Posterior vena cava (tissue), 2 donors: ENCODE results near the gene OR7D2. TPM values are rescaled to one million over a fixed set of nuclear protein-coding genes. Genes with fewer than 3 reads are reported as not detected.

Experiments used
- DNase-seq: peaks from one replicate; pipeline ENCODE4 v3.0.0-alpha.2; 2020; ENCODE audit warnings: low spot score
- intact Hi-C, 2 donors: fragments of 100-400 bp; cut with DNase I; formaldehyde crosslinking; loops; one replicate each; pipeline versions ENCODE4 v1.14.1 to v1.14.2; 2022 to 2023
- long read RNA-seq, 2 donors: library from polyadenylated mRNA; unstranded; transcript quantifications; one replicate each; pipeline ENCODE4 v2.0.0, GENCODE V29; 2020 to 2021
- total RNA-seq, 2 donors: library from RNA; stranded (reverse); fragmentation: NEBNext Ultra II Directional; extraction: Animal tissue kit (Norgen Biotek cat#: 25700); gene quantifications; one replicate each; pipeline ENCODE4 v1.2.1, GENCODE V29; 2021
- donor health status: DM: yes; HTN: yes; CAD: no.
- donor health status: DM: yes; HTN: yes; CAD: no.

Gene OR7D2
- total RNA-seq = not detected
- long read RNA-seq, donor 1 = 0 reads
- long read RNA-seq, donor 2 = 0 reads

DNA sequence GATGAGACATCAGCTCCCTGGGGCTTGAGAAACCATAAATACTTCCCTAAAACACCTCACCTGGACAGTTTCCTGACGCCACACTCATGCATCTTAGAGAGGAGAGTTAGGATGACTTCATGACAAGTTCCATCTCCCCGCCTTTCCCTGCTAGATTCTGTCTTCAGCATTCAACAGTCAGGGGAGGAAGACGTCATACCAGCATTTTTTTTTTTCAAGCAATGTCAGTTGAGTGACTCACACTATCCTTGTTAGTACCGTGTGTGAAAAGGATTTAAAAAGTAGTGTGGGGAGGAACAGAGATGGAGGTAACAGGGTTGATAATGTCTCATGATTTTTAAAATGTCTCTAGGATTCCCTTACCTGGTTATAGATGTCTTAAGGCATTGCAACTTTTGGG, at the start of gene OR7D2:
Gene OR7D2, plus strand, starts transcription at position 79 of the 400 bp plus-strand sequence. CDS start 6,803 bp downstream, outside the sequence.
- intact Hi-C loops = no loop called here
- no peak for DNase-seq

DNA sequence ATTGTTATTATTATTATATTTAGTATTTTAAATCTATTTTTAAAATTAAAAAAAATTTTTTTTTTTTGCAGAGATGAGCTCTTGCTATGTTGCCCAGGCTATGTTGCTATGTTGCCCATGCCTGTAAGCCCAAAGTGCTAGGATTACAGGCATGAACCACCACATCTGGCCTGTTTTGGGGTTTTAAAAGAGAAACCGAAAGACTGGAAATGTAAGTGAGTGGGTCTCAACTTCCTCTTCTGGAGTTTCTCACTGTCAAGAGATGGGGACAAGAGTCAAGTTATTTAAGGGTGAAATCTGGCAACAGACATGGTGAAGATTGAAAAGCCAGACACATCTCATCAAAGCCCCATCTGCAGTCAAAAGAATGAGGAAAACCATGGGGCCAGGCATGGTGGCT, 47.8 kb upstream of the OR7D2 start:
- intact Hi-C loops = no loop called here
- DNase-seq = no peak

DNA sequence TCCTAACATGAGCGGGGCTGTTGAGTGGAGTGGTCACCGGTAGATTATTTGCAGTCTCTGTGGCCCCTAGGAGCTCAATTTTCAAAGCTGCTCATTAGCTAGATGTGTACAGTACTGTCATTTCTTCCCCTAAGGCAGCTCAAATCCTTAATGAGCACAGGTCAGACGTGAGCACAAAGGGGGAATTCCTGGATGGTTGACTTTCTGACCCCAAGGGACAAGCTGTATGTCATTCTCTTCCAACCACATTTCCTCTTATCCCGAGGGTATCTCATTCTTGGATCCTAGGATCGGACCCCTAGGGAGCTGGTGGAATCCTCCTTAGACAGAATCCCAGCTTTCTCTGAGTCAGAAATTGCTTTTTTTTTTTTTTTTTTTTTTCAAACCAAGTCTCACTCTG, 46.4 kb upstream of the OR7D2 start:
- DNase-seq = no peak
- intact Hi-C loops = no loop called here

DNA sequence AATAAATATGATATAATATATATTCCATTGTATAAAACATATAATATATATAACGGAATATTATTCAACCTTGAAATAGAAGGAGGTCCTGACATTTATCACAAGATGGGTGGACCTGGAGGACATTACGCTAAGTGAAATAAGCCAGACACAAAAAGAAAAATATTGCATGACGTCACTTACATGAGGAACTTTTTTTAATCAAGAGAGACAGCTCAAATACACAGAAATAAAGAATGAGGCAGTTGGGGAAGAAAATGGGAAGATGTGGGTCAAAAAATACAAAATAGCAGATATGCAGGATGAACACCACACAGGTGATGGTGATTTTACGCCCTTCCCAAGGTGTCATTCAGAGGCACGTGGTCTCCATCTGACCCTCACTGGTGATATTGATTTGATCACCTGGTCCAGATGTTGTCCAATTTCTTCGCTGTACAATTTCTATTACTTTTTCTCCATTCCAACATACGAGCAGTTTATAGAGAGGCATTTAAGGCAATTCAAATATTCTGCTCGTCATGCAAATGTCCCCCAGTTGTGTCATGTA, 39.1 kb upstream of the OR7D2 start:
- DNase-seq = no peak
- intact Hi-C loops = no loop called here

DNA sequence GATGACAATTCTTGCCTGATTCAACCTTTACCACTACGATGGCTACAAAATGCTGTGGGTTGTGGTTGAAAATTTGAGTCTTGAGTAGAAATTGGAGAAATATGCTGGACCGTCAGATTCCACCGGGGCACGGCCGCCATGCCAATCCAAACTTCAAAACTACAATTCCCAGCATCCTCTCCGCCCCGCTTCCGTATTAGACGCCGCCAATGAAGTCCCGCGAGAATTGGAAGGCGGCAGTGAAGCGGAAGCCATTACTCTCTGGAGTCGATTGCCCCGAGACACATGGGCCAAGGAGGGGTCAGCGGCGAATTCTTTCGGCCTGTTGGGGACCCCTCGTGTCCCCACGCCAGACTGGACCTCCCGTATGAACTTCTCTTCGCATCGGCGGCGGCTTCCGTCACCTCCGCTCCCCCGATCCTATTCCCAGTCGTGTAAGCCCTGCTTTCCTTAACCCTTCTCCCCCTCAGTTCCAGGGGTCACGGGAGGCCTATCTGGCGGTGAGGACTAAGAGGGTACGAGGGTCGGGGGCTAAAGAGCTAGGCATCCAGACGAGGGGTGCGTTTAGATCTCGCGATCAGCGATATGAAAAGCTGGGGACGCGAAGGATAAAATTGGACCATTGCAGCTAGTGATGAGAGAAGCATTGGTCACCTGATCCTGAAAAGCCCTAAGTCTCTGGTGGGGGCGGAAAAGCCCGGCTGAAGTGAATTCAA, 38.5 kb upstream of the OR7D2 start, which contains the start of gene ZNF317:
Gene ZNF317, plus strand, starts transcription at position 239 of the 716 bp plus-strand sequence. CDS start 15,620 bp downstream, outside the sequence.
- peak; percentile 97 for DNase-seq
- intact Hi-C loops = no loop called here

DNA sequence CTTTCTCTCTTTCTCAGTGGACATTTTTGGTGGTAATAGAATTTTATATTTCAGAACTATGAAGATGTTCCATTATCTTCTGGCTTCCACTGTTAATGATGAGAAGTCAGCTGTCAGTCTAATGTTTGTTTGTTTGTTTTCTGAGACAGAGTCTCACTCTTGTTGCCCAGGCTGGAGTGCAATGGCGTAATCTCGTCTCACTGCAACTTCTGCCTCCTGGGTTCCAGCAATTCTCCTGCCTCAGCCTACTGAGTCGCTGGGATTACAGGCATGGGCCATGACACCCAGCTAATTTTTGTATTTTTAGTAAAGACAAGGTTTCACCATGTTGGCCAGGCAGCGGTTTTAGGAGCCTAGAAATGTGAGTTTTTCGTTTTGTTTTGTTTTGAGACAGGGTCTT, 33.9 kb upstream of the OR7D2 start:
- intact Hi-C loops = no loop called here
- no peak for DNase-seq

DNA sequence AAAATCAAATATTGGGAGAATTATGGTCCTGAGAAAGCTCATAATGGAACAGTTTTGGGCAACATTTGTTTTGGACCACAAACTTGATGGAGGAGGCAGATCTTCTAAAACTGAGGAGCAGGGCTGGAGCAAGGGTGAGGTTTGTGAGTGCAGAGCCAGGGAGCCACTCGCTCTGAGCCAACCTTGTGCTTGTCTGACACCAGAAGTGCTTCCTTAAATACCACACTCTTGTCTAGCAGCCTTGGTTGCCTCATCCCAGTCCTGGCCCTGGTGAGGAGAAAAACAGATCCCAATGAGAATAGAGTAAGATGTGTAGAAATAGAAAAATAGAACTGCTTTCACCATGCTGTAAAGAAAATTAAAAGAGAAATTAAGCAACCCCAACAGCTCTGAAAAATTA, 31.9 kb upstream of the OR7D2 start:
- intact Hi-C loops = no loop called here
- DNase-seq = no peak

DNA sequence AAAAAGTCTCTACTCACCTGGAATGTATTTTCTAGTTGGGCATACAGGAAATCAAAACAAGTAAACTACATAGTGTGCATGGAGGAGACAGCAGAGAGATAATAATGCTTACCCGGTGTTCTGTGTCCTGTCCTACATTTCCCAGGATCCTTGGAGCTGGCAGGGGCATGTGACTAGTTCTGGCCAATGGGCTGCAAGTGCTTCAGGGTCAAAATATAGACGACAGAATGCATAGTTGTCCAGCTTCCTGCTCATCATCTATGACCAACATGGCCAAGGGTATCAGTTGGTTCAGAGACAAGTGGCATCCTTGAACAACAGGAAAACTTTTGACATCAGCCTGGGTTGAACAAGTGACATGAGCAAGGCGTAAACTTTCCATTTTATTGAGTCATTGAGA, 30.1 kb upstream of the OR7D2 start:
- intact Hi-C loops = no loop called here

DNA sequence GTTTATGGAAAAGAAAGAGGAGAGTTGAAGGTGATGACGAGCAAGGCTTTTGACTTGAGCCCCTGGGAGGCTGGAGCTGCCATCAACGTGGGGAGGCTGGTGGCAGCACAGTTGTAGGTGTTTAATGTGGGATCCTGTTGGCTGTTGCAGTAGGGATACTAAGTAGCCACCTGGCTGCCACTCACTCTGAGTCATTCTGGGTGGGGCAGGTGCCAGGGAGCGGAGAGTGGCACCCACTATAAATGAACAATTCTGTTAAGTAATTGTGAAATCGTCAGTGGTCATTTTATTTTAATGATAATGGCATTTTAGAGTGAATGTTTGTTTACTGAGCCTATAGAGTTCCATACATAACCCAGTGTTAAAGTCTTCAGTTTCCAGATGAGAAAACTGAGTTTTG, 28.8 kb upstream of the OR7D2 start:
- intact Hi-C loops = no loop called here
- no peak for DNase-seq

More for the DNA sequence above, 30.1 kb upstream of the OR7D2 start:
- no peak for DNase-seq

DNA sequence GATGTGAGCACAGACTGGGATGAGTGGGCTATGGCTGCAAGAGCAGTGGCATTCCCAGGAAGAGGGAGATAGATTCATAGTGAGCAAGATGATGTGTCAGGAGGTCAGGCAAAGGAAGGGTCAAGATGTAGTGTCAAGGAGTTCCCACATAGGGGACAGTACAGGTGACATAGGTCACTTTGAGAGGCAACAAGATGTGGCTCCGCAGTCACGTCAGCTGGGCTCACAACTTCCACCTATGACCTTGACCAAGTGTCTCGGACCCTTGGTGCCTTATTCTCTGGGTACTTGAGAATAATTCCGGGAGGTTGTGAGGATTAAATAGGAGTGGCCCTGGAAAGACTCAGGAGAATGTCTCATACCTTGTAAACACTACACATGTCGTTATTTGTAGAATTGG, 28.1 kb upstream of the OR7D2 start:
- intact Hi-C loops = no loop called here
- no peak for DNase-seq

DNA sequence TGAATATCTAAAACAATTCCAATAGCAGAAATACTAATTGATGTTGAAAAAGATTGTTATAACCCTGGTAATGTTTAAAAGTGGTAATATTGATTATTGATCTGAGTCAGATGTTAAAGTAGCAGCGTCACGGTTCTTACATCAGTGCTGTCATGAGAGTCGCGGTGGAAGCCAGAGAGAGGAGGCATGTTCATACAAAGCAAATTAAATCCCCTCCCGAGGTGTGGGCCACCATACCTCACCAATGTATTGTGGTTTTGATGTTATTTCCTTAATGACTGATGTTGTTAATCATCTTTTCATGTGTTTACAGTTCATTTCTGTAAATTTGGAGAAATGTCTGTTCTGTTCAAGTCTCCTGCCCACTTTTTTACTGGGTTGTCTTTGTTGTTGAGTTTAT, 27.4 kb upstream of the OR7D2 start:
- no peak for DNase-seq
- intact Hi-C loops = no loop called here

DNA sequence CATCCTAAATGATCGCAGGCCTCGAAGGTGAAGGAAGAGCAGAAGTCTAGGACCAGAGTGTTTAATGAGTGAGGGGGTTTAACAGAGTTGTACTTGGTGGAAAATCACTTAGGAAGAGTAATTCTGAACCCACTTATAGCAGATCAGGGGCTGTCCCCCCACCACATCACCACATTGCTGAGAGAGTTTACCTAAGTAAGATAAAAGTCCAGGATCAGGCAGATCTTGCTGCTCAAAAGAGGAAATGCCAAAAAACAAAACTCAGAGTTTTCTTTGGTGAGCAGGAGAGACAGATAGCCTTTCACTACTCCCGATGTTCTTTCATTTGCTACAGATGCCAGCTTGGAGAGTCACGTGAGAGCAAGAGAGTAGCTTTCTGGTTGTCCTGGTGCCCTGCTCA, 23.2 kb upstream of the OR7D2 start:
- no peak for DNase-seq
- intact Hi-C loops = no loop called here

DNA sequence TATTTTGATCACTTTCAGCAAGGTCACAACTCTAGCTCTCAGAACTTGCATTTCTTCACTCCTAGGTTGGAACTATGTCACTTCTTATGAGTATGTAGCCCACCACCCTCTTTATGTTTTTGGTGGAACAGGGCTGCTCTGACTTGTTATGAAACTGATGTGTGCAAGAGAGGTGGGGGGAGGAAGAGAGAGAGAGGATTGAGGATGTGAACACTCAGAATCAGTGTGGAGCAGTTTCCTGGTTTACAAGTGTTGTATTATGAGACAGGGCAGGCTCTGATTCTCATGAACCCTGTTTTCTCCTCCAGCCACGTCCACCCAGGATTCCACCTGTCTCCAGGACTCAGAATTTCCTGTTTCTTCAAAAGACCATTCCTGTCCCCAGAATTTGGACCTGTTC, 22.5 kb upstream of the OR7D2 start:
- intact Hi-C loops = no loop called here
- DNase-seq = no peak

DNA sequence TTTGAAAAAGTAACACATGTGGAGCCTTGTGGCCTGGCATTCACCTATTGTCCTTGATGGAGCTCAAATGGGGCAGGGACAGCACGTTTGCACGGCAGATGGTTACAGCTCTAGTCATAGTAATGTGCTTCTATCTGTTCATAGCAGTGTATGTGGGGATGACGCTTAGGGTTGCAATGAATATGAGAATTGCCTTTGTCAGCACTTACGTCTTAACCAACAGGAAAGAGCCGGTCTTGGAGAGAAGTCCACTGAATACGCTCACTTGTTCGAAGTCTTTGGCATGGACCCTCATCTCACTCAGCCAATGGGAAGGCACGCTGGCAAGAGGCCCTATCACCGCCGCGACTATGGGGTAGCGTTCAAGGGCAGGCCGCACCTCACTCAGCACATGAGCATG, 18.9 kb upstream of the OR7D2 start:
- no peak for DNase-seq
- intact Hi-C loops = no loop called here

DNA sequence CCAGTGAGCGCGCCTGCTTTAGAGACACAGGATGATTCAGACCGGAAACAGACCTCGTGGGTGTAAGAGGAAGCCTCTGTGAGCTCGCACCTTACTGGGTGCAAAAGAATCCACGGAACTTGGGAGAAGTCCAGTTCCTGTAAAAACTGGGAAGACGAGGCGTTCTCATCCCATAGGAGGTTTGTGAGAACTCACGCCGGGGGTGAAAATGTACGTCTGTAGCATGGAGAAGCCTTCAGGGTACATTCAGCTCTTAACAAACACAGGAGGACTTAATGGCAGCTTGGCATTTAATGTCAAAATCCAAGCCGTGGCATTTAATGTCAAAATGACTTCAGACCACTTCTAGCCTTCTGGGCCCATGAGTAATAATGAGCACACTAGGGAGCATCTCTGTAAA, 17.4 kb upstream of the OR7D2 start:
- DNase-seq = no peak
- intact Hi-C loops = no loop called here

DNA sequence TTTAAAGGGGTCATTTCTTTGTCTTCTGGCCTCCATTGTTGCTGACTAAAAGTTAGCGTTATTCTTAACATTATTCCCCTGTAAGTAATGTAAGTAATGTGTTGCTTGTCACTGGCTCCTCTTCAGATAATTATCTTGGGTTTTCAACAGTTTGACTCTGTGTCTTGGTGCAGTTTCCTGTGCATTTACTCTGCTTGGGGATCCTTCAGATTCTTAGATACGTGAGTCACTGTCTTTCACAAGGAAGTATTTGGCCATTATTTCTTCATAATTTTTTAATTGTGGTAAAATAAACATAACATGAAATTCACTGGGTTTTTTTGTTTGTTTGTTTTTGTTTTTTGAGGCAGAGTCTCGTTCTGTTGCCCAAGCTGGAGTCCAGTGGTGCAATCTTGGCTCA, 13.5 kb upstream of the OR7D2 start:
- intact Hi-C loops = no loop called here
- DNase-seq = no peak

DNA sequence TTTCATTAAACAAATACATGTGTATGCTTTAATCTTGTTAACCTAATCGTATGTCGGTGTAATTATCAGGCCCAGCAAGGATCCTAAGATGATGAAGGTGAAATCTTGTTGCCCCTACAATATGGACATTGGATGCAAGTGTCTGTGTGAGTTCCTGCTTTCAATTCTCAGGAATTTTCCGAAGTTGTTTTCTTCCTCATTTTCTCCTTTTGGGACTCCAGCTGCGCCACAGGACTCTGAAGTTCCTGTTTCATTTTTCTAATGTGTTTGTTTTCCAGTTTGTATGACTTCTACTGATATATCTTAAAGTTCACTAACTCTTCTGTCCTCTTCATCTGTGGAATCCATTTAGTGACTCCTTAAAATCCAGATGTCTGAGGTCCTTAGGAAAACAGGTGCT, 11.9 kb upstream of the OR7D2 start:
- no peak for DNase-seq
- intact Hi-C loops = no loop called here

DNA sequence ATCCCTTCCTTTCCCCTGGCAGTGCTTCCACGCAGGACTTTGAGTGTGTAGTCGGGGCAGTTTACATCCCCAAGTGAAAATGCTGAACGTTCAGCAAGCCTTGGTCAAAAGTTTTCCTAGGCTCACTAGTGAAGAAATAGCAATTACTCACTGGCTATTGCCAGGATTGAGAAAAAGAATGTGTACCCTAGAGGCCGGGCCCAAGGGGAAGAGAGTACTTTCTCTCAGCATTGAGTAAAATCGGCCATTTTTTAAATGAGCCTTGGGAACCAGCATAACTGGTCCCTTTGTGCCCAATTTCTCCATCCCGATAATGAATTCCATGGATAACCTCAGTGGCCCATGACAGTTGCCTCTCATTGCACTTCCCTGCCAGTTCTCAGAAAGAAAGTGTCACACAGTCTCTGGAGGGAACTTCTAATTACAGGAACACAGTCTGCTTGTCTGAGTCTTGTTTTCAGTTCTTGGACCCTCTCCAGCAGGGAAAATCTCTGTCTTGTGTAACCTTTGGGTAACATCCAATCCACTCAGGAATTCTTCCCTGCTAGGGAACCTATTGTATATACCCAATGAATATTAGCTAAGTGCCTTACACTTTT, 7.3 kb upstream of the OR7D2 start:
- intact Hi-C loops = no loop called here
- no peak for DNase-seq

DNA sequence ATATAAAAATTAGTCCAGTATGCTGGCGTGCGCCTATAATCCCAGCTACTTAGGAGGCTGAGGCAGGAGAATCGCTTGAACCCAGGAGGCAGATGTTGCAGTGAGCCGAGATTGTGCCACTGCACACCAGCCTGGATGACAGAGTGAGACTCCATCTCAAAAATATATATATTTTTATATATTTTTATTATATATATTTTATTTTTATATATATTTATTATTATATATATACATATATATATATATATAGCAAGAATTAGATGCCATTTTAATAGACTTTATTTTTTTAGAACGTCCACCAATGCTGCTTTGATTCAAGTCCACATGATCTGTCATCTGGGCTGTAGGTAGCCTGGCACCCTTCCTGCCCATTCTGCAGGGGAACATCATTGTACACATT, 3.5 kb upstream of the OR7D2 start:
- intact Hi-C loops = no loop called here
- DNase-seq = no peak

DNA sequence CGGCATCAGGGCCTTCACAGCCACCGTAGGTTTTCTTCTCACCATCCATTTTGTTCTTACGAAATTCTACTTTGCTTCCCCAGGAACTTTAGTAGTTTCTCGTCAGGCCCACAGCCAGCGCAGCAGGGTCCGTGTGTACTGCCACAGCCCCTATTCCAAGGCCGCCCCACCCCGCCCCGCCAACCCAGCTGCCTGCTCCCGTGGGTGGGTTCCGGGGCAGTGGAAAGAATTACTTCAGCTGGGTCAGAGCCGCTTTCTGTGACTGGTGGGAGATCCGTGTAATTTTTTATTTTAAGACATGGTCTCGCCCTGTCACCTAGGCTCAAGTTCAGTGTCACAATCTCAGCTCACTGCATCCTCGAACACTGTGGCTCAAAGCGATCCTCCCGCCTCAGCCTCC, 4.2 kb downstream of the OR7D2 start:
- no peak for DNase-seq
- intact Hi-C loops = no loop called here

DNA sequence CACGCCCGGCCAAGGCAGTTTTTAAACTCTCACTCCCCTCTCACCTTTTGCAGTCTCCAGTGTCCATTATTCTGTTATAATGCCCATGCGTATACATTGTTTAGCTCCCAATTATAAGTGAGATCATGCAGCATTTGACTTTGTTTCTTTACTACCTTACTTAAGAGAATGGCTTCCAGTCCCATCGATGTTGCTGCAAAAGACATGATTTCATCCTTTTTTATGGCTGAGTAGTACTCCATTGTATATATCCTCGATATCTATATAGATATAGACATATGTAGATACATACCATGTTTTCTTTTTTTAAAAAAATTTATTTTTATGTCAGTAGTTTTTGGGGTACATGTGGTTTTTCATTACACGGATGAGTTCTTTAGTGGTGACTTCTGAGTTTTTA, 8.4 kb downstream of the OR7D2 start:
- intact Hi-C loops = no loop called here
- no peak for DNase-seq
